Measurements from ENCODE around the gene YTHDF1. TPM values are rescaled to one million over a fixed set of nuclear protein-coding genes. Genes with fewer than 3 reads are reported as not detected.

Gene YTHDF1
- total RNA-seq, 1 donor from 2014 or later, result 44.9 TPM

DNA sequence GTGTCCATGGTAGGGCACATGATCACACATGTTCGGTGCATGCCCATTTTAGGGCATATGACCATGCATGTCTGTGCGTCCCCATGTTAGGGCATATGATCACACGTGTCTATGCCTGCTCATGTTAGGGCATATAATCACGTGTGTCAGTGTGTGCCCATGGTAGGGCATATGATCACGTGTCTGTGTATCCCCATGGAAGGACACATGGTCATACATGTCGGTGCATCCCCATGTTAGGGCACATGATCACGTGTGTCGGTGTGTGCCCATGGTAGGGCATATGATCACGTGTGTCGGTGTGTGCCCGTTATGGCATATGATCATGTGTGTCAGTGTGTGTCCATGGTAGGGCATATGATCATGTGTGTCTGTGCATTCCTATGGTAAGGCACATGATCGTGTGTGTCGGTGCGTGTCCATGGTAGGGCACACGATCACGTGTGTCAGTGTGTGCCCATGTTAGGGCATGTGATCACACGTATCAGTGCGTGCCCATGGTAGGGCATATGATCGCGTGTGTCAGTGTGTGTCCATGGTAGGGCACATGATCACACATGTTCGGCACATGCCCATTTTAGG, 30.6 kb downstream of the YTHDF1 start:
- Mint-ChIP-seq H3K9me3 (ENCODE audit: unreplicated experiment) (no peaks in the 10 kb centered on the region), H3K27ac (ENCODE audit: unreplicated experiment) (no peak overlapping the region), H3K36me3 (ENCODE audit: unreplicated experiment) (no peaks in the 10 kb centered on the region), H3K4me3 (ENCODE audit: unreplicated experiment) (no peak overlapping the region), H3K27me3 (ENCODE audit: unreplicated experiment) (peaks cover 23% of the 10 kb centered on the region), H3K4me1 (ENCODE audit: unreplicated experiment) (no peaks in the 10 kb centered on the region)
- no peak for DNase-seq (ENCODE audit: extremely low spot score, unreplicated experiment)
- TF ChIP-seq, protein P1, sequence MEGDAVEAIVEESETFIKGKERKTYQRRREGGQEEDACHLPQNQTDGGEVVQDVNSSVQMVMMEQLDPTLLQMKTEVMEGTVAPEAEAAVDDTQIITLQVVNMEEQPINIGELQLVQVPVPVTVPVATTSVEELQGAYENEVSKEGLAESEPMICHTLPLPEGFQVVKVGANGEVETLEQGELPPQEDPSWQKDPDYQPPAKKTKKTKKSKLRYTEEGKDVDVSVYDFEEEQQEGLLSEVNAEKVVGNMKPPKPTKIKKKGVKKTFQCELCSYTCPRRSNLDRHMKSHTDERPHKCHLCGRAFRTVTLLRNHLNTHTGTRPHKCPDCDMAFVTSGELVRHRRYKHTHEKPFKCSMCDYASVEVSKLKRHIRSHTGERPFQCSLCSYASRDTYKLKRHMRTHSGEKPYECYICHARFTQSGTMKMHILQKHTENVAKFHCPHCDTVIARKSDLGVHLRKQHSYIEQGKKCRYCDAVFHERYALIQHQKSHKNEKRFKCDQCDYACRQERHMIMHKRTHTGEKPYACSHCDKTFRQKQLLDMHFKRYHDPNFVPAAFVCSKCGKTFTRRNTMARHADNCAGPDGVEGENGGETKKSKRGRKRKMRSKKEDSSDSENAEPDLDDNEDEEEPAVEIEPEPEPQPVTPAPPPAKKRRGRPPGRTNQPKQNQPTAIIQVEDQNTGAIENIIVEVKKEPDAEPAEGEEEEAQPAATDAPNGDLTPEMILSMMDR (IDR thresholded peaks at IDR 0.05), result no peak

DNA sequence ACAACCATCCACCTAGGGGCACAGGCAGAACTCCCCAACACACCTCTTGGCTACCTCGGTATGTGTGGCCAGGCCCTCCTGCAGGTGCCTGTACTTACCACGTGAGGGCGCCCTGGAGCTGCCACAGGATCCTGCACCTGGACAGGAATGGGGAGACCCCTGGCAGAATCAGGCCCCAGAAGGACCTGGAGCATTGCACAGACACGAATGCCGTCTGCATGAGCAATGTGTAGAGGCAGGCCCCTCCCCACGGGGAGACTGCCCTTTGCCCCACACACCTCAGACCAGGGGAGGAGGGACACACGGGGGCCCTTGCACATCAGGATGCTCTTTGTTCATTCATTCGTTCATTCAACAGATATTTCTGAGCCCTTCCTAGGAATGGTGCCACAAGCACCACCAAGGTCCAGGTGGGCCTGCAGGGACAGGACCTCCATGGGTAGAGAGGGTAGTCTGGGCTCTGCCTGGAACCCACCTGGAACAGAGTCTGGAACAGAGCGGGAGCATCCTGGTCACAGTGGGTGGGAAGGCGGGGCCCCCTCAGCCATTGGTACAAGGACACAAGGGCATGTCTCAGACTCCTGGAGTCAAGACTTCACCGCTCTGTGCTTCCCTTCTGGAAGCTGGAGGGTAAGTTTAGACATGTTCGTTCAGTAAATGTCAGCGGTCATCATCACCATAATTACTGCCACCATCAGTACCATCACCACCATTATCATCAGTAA, 32.3 kb downstream of the YTHDF1 start:
- H3K27me3 Mint-ChIP-seq (ENCODE audit: unreplicated experiment), result peaks cover 32% of the 10 kb centered on the region
- H3K4me1 Mint-ChIP-seq (ENCODE audit: unreplicated experiment), result peaks cover 2% of the 10 kb centered on the region
- DNase-seq (ENCODE audit: extremely low spot score, unreplicated experiment), result no peak
- no peaks in the 10 kb centered on the region for H3K36me3 Mint-ChIP-seq (ENCODE audit: unreplicated experiment)
- TF ChIP-seq, protein P1 (IDR thresholded peaks at IDR 0.05), result peak; percentile 74
- H3K9me3 Mint-ChIP-seq (ENCODE audit: unreplicated experiment), result no peaks in the 10 kb centered on the region
- H3K4me3 Mint-ChIP-seq (ENCODE audit: unreplicated experiment), result no peak overlapping the region
- no peak overlapping the region for H3K27ac Mint-ChIP-seq (ENCODE audit: unreplicated experiment)

DNA sequence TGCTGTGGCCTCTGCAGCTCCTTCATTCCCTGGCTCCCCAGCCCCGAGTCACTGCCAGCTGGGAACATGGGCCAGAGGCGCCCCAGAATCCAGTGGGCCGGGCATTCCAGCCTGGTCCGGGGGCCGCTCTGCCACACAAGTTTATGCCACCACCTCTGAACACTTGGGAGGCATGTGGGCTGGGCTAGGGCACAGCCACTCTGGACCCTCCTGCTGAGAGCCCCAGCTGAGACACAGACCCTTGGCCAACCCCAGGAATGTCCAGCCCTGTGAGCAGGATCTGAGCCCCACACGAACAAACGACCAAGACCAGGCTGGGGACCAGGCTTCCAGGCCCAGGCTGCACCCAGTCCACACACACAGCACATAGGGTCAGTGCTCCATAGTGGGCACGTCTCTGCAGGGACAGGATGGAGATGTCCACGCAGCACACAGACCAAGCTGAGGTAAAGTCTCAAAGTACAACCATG, 33.0 kb downstream of the YTHDF1 start:
- H3K27ac Mint-ChIP-seq (ENCODE audit: unreplicated experiment), result no peak overlapping the region
- DNase-seq (ENCODE audit: extremely low spot score, unreplicated experiment), result no peak
- TF ChIP-seq, protein P1 (IDR thresholded peaks at IDR 0.05), result no peak
- H3K4me1 Mint-ChIP-seq (ENCODE audit: unreplicated experiment), result peaks cover 2% of the 10 kb centered on the region
- no peak overlapping the region for H3K4me3 Mint-ChIP-seq (ENCODE audit: unreplicated experiment)
- no peaks in the 10 kb centered on the region for H3K9me3 Mint-ChIP-seq (ENCODE audit: unreplicated experiment)
- peaks cover 32% of the 10 kb centered on the region for H3K27me3 Mint-ChIP-seq (ENCODE audit: unreplicated experiment)
- no peaks in the 10 kb centered on the region for H3K36me3 Mint-ChIP-seq (ENCODE audit: unreplicated experiment)

DNA sequence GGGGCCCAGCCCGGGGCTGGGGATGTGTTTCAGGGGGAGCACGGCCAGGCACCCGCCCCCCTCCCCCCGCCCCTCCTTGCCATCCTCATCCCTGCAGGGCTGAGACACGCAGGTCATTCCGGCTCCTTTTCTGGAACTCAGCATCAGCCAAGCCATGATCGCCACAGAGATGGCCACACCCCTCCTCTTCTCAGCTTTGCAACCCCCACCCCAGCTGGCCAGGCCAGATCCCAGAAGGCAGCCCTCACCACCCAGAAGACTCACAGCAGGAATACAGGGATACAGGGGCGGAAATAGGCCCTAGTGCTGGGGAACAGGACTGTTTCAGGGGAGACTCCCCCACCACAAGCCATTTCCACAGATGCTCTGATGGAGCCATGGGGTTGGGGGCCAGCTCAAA, 33.5 kb downstream of the YTHDF1 start:
- no peak overlapping the region for H3K27ac Mint-ChIP-seq (ENCODE audit: unreplicated experiment)
- no peak for DNase-seq (ENCODE audit: extremely low spot score, unreplicated experiment)
- no peaks in the 10 kb centered on the region for H3K36me3 Mint-ChIP-seq (ENCODE audit: unreplicated experiment)
- H3K4me3 Mint-ChIP-seq (ENCODE audit: unreplicated experiment), result no peak overlapping the region
- TF ChIP-seq, protein P1 (IDR thresholded peaks at IDR 0.05), result no peak
- peaks cover 4% of the 10 kb centered on the region for H3K4me1 Mint-ChIP-seq (ENCODE audit: unreplicated experiment)
- peaks cover 34% of the 10 kb centered on the region for H3K27me3 Mint-ChIP-seq (ENCODE audit: unreplicated experiment)
- no peaks in the 10 kb centered on the region for H3K9me3 Mint-ChIP-seq (ENCODE audit: unreplicated experiment)

DNA sequence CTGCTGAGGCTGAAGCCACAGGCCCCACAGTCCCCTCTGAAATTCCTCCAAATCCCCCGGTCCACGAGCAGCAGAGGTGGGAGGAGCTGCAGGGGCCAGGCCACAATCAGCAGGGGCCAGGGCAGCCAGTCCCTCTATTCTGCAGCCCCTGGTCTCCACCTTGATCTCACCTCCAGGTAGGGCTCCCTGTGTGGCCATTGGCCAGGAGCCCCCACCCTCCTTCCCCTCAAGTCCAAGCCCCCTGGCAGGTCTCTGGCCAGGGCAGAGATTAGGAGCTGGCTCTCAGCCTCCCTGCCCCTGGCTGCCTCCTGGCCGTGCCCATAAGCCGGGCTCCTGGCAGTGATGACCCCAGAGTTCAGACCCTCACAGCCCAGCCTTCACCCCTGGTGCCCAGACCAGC, 34.7 kb downstream of the YTHDF1 start:
- no peak overlapping the region for H3K27ac Mint-ChIP-seq (ENCODE audit: unreplicated experiment)
- TF ChIP-seq, protein P1 (IDR thresholded peaks at IDR 0.05), result no peak
- no peaks in the 10 kb centered on the region for H3K9me3 Mint-ChIP-seq (ENCODE audit: unreplicated experiment)
- H3K27me3 Mint-ChIP-seq (ENCODE audit: unreplicated experiment), result peaks cover 43% of the 10 kb centered on the region
- DNase-seq (ENCODE audit: extremely low spot score, unreplicated experiment), result no peak
- H3K36me3 Mint-ChIP-seq (ENCODE audit: unreplicated experiment), result no peaks in the 10 kb centered on the region
- H3K4me3 Mint-ChIP-seq (ENCODE audit: unreplicated experiment), result no peak overlapping the region
- peaks cover 8% of the 10 kb centered on the region for H3K4me1 Mint-ChIP-seq (ENCODE audit: unreplicated experiment)

Data from osteocyte (in vitro differentiated cells).